GM19397 (cell line): Measurements from ENCODE around the gene P3H1.
"Not testable (repeated sequence)": the region's sequence is repeated elsewhere in the genome, so short reads cannot be mapped to it uniquely, and the experiment has no call there.

ENCODE experiments used
- ATAC-seq: cut with Tn5 transposase; IDR thresholded peaks from one replicate; pipeline ENCODE4 v1.9.1; 2021; ENCODE audit warnings: mild to moderate bottlenecking, moderate library complexity; ENCODE audit not compliant: unreplicated experiment

Gene P3H1, protein sequence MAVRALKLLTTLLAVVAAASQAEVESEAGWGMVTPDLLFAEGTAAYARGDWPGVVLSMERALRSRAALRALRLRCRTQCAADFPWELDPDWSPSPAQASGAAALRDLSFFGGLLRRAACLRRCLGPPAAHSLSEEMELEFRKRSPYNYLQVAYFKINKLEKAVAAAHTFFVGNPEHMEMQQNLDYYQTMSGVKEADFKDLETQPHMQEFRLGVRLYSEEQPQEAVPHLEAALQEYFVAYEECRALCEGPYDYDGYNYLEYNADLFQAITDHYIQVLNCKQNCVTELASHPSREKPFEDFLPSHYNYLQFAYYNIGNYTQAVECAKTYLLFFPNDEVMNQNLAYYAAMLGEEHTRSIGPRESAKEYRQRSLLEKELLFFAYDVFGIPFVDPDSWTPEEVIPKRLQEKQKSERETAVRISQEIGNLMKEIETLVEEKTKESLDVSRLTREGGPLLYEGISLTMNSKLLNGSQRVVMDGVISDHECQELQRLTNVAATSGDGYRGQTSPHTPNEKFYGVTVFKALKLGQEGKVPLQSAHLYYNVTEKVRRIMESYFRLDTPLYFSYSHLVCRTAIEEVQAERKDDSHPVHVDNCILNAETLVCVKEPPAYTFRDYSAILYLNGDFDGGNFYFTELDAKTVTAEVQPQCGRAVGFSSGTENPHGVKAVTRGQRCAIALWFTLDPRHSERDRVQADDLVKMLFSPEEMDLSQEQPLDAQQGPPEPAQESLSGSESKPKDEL

GRCh38 chr1:42766741-42767509 is at the start of gene P3H1, which contains the start of gene C1orf50:
TSS of gene P3H1 (minus strand) at chr1:42767028. CDS start at chr1:42766971, 57 bp downstream.
TSS of gene C1orf50 (plus strand) at chr1:42767249. CDS start at chr1:42767312, 63 bp downstream.
- ATAC-seq: peak; percentile 88

- no peak for ATAC-seq
These were observed 49.2 kb upstream of the P3H1 start for GRCh38 chr1:42815941-42816584.

DNA sequence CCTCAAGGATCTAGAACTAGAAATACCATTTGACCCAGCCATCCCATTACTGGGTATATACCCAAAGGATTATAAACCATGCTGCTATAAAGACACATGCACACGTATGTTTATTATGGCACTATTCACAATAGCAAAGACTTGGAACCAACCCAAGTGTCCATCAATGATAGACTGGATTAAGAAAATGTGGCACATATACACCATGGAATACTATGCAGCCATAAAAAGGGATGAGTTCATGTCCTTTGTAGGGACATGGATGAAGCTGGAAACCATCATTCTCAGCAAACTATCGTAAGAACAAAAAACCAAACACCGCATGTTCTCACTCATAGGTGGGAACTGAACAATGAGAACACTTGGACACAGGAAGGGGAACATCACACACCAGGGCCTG is 48.0 kb upstream of the P3H1 start:
- not testable (repeated sequence) for ATAC-seq

DNA sequence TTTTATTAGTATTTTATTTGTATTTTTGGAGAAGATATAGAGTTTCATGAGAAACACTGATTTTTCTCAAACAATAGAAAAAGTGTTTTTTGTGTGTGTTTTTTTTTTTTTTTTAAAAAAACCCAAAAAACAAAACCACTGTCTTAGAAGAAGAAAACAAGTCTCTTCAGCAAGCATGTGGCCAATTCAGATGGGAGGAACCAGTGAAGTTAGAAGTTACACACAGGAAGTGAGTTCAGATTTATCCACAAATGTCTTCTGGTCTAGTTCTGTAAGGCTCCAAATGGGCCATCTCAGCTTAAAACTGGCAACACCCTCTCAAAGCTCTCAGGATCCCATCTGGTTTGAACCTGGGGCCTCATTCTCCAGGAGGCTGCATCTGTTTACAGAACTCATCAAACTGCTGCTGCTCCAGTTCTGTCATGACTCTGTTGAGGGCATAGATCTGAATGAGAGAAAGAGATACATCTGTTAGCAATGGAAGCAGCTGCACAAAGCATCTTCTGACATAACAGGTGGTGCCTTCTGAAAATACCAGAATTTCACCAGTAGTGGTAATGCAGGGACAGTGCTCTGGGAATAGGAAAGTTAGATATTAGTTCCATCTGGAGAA is 40.3 kb upstream of the P3H1 start:
- ATAC-seq: no peak

GRCh38 chr1:42806593-42806992 is 39.8 kb upstream of the P3H1 start:
- no peak for ATAC-seq

GRCh38 chr1:42806171-42806570 is 39.3 kb upstream of the P3H1 start:
- ATAC-seq: no peak

DNA sequence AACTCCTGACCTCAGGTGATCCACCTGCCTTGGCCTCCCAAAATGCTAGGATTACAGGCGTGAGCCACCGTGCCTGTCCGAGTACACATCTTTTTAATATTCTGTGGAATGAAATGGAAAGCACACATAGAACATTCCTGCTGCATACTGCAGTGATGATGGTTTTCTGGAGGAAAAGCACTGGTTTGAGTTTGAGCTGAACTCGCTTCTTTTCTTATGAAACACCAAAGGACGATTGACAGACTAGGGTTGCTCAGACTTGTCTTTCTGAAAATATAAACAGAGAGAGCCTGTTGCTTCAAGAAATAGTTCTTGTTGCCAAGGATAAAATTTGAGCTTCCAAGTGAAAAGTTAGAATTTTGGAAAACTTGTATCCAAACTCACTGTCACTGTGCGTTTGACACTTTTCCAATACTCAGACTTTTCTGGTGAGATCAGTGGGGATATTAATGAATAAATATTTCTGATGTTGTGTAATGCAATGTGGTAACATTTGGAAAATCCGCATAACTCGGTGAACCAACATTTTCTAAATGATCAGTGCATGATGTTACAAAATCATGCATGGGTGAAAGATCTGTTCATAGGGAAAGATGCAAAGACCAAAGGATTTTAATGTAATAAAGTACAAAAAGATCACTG is 35.1 kb upstream of the P3H1 start:
- ATAC-seq: no peak

- no peak for ATAC-seq
These were observed 31.2 kb upstream of the P3H1 start for GRCh38 chr1:42797979-42798378.

DNA sequence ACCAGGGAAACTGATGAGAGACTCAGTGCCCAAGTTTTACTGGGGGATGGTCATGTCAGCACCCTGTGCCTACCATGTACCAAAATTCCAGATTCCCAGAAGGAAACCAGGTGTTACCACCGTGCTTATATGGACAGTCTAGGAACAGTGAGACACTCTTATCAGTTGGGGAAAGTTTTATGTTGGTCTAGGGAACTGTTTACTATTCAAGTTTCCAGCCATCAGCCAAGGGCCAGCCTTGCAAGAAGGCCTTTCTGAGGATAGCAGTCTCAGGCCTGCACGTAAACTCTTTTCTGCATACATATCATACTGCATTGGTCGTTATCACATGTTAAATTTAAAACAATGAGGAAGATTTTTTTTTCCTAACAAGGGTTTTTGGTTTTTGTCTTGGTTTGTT is 30.6 kb upstream of the P3H1 start:
- ATAC-seq: no peak

DNA sequence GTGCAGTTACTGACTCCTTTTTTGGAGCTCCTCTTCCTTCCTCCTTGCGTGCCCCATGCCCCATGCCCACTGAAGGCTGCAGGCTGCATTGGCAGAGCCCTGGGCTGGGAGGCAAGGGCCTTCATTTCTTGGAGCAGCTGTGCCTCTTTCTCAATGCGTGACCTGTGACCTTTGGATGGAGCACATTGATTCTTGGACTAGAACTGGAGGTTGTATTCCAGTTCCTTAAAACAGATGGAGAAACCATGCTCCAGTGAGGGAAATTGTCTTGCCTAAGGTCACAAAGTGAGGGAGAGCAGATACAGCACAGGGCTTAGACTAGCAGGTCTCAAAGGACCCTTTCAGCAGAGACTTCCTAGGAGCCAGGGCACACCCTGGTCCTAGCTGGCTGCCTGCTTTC is 27.0 kb upstream of the P3H1 start:
- ATAC-seq: no peak

DNA sequence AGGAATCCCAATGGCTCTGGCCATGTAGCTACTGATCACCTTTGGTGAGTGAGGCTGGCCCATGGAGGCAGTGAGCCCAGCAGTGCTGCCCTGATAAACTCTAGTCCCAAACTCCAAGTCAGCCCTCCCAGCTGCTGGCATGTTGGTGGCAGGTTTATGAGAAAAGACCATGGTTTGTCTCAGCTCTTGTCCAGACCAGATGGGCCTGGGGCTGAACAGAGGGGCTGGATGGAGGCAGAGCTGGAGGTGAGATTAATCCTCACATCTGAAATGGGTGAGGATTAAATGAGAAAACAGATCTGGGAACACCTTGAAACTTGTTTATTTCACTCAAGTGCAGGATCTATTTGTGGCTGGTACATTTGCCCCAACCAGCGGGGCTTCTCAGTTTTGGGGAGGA is 21.2 kb upstream of the P3H1 start:
- ATAC-seq: no peak

- no peak for ATAC-seq
These were observed 19.3 kb upstream of the P3H1 start for GRCh38 chr1:42786097-42786496.

DNA sequence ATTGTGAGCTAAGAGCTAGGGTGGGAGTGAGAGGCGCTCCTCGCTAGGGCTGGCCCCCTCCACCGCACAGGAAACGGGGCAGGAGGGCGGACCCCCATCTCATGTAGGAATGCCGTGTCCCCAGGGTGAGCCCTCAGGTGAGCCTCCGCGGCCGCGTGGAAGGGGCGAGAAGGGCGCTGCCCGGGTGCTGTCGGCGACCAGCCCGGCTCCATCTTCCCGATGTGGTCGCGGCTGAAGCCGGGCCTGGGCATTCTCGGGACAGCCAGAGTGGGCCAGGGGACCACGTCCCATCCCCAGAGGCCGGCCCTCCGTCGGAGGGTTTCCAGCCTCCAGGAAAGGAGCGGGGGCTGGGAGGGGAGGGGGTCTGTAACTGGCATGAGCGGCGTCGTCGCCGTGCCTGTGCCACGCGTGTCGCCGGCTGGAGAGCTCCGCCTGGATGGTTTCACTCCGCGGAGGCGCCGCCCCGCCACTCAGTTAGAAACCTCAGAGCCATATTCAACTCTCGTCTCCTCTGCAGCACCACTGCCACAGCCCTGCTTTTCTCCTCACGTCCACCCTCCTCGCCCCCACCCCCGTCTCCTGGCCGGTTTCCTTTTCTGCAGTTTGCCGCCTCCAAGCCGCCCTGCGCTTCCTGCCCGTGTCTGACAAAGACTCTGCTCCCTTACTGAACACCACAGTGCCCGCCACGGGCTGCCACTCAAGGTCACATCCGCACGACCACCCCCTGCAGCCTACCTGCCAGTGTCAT is 18.3 kb upstream of the P3H1 start, which contains the start of gene TMEM269:
Gene TMEM269 (plus strand): TSS at position 46 of the 748 bp plus-strand sequence. CDS start 4,903 bp downstream, outside the sequence.
- no peak for ATAC-seq

DNA sequence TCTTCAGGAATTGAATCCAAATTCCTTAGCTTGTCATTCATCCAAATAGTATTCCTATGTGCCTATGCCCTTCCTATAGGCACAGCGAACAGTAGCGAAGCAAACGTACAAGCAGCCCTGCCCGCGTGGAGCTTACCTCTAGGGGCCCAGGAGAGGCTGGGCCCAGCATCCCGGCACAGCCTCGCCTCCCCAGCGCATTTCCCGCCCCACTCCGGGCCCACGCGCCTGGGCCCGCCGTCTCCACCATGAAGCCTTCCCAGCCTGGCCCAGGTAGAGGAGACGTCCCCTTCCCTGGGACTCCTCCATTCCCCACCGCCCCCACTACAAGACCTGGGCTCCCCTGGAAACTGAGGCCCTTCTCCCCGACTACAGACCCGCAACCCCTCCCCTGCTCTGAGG is 17.7 kb upstream of the P3H1 start:
- no peak for ATAC-seq

GRCh38 chr1:42783092-42783491 is 16.3 kb upstream of the P3H1 start:
- no peak for ATAC-seq

DNA sequence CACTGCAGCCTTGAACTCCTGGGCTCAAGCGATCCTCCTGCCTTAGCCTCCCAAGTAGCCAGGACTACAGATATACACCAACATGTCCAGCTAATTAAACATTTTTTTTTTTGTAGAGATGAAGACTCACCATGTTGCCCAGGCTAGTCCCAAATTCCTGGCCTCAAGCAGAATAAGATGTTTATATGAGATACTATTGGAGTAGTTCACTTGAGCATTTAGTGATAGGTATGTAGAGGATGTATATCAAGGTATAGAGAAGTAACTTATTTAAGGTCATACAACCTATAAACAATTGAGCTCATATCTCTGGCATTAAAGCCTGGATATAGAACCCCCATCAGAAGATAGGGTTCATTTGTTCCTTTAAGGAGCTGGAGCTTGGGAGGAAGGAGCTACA is 13.3 kb upstream of the P3H1 start:
- ATAC-seq: no peak

DNA sequence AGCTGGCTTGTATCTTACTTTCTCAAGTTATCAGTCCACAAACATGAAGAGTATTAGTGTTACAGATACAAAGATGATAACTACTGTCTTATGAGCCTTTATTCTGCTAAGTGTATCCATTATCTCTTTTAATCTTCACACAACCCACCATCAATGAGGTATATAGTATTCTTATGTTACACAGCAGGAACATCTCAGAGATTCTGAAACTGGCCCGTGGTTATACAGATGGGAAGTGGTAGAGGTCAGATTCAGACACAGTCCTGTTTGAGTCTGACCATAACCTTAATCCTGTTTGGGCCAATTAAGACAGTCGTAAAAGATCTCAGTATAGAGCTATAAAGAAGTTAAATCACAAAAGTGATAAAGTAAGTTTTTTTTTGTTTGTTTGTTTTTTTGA is 12.9 kb upstream of the P3H1 start:
- no peak for ATAC-seq

GRCh38 chr1:42777852-42778251 is 11.0 kb upstream of the P3H1 start:
- ATAC-seq: no peak

DNA sequence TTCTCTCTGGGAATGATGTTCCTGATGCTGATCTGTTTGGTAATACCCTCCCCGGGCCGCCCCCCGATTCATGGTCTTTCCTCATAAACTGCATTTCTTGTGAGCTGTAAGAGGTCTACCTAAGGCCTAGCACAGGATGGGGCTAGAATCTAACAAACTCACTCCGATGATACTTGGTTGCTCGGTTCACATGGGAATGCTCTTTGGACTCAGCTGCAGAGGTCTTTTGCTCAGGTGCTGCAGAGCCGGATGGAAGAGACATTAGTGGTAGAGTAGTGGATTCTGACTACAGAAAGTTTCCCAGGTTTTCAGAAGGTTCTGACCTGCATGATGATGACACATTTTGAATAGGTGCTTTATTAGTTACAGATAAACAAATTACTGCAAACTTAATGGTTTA is 9.7 kb upstream of the P3H1 start:
- no peak for ATAC-seq
